Esophagus squamous epithelium (tissue), 4 donors: ENCODE results near the gene INSIG2.

ENCODE experiments used
- POLR2A ChIP-seq, 4 donors: fragments of 450-650 bp; IDR thresholded peaks; one replicate each; pipeline ENCODE4 v1.6.1; 2017; ENCODE audit warnings: antibody characterized with exemption in 4 of 4, mild to moderate bottlenecking in 4 of 4, moderate library complexity in 3 of 4
- TF ChIP-seq, protein P1 (sequence below), 6 experiments: fragments of 450-650 bp in 4 of 6; fragments of 200-600 bp in 2 of 6; sonication (generic) in 2 of 6; IDR thresholded peaks; one replicate each; pipeline ENCODE4 v1.5.1; 2016 to 2019; ENCODE audit warnings: antibody characterized with exemption in 6 of 6, mild to moderate bottlenecking in 4 of 6, moderate library complexity in 4 of 6

GRCh38 chr2:118084491-118085089 is 3.7 kb upstream of the INSIG2 start:
- no peak for TF ChIP-seq POLR2A (IDR thresholded peaks at IDR 0.05)
- TF ChIP-seq, protein P1, sequence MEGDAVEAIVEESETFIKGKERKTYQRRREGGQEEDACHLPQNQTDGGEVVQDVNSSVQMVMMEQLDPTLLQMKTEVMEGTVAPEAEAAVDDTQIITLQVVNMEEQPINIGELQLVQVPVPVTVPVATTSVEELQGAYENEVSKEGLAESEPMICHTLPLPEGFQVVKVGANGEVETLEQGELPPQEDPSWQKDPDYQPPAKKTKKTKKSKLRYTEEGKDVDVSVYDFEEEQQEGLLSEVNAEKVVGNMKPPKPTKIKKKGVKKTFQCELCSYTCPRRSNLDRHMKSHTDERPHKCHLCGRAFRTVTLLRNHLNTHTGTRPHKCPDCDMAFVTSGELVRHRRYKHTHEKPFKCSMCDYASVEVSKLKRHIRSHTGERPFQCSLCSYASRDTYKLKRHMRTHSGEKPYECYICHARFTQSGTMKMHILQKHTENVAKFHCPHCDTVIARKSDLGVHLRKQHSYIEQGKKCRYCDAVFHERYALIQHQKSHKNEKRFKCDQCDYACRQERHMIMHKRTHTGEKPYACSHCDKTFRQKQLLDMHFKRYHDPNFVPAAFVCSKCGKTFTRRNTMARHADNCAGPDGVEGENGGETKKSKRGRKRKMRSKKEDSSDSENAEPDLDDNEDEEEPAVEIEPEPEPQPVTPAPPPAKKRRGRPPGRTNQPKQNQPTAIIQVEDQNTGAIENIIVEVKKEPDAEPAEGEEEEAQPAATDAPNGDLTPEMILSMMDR (IDR thresholded peaks at IDR 0.05) = no peak
